HT1080 (cell line): ENCODE data around the gene SSTR1. TPM values are rescaled to one million over a fixed set of nuclear protein-coding genes. Genes with fewer than 3 reads are reported as not detected.

ENCODE experiments used
- DNase-seq: peaks from one replicate; pipeline ENCODE4 v3.0.0-alpha.2; 2015; ENCODE audit warnings: low read depth
- total RNA-seq: library from RNA; depleted of rRNA; stranded (reverse); fragments of >200 nt; shearing (Covaris generic); gene quantifications from 2 replicates; pipeline ENCODE4 v1.2.3, GENCODE V29; 2014; rRNA removed

Gene SSTR1
- total RNA-seq, 1 experiment from 2014 or later, result not detected

DNA sequence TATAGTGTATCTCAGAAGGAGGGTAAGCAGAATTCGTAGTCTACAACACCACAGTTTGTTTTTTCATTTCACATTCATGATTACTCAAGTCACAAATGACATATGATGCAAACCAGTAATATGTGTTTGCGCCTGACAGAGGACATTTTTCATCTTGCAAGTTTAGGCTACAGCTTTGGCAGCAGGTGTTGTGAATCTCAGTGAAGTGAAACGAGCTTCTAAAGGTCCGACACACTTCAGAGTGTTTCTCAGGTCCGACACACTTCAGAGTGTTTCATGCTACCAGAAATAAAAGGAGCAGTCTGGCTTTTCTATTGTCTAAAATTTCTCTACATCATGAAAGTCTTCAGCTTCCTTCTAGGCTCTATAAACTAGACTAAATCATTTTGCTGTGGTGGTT lies 25.5 kb downstream of the SSTR1 start:
- DNase-seq, result no peak

DNA sequence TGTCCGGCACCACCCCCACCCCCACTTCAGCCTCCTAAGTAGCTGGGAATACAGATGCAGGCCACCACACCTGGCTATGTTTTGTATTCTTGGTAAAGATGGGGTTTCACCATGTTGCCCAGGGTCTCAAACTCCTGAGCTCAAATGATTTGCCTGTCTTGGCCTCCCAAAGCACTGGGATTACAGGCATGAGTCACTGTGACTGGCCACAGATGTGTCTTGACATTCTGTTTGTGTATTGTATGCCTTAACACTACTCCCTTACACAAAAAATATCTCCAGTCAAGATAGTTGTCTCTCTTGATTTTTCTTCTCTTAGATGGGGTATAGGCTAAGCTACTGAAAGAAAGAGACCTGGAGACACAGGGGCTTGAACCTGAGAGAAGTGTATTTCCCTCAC lies 30.6 kb downstream of the SSTR1 start:
- peak; percentile 21 for DNase-seq

DNA sequence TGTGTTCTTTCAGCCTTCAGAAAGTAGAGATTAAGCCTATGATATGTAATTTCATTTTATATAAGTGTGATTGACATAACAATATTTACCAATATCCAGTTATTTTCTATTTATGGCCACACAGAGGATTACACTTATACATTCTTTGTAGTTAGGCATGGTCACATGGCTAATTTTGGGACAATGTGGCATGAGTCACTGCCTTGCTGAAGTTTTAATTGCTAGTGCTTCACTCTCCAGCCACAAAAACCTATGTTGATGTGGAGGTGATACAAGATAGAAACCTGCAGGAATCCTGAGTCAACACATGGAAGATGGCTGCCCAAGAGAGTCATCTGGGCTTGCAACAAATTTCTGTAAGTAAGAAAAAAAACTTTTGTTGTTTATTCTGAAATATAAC lies 31.2 kb downstream of the SSTR1 start:
- peak; percentile 1 for DNase-seq

DNA sequence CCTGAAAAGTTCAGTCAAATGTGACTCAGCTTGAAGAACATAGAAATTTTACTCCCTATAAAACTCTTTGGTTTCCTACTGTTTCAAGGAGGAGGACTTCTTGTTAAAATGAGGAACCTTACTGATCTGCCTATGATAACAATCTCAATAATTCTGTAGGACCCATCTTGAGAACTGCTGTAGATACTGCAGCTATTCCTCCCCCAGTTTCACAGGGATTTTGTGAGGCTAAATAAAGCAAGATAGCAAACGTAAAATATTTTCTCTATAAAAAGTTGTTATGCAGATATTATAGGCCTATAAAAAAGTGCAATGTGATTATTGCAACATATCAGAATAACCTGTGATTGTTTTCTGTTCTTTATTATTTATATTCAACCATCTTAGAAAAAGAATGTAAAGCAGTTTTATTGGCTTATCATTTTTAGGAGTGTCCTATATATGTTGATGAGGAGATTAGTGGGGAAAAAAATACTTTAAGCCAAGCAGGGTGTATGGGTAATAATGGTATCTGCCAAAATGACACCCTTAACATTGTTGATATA lies 36.1 kb downstream of the SSTR1 start:
- DNase-seq, result no peak

DNA sequence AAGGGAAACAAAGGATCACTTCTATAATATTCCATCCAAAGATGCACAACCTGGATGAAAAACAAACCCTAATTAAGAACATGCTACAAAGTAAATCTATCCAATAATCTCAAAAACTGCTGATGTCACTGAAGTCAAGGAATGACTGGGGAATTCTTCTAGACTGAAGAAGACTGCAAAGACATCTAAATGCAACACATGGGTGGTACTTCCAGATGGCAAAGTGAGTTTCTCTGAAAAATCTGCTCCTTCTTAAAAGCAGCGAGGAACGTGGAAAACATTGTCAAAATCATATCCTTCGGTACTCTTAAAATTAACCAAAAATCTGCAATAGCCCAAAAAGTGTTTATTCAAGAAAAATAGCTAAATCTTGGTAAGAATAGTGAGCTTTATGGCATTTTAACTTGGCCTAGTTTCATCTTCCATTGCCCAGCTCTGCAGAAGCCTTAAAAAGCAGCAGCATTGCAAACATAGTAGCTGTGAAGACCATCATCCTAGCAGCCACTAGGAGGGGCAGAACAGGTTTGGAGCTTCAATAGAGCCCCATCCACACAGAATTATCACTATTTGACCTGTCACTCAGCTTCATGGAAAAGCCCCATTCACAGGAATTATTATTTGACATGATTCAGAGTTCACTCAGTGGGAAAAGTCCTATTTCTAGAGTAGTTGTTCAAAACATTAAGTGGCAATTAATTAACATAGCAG lies 40.8 kb downstream of the SSTR1 start:
- DNase-seq, result no peak

DNA sequence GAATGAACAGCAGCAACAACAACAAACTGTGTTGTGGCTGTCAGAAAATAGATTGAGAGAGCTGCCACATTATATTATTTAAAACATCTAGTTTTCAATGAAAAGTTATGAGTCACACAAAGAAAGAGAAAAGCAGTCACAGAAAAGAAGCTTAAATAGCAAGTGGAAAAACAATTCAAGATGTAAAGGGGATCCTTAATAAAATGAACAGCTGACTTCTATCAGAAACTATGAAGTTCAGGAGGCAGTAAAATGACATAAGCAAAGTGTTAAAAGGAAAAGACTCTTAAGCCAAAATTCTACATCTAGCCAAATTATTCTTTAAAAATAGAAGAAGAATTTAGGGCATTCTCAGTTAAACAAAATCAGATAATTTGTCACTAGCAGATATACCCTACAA lies 42.6 kb downstream of the SSTR1 start:
- no peak for DNase-seq

DNA sequence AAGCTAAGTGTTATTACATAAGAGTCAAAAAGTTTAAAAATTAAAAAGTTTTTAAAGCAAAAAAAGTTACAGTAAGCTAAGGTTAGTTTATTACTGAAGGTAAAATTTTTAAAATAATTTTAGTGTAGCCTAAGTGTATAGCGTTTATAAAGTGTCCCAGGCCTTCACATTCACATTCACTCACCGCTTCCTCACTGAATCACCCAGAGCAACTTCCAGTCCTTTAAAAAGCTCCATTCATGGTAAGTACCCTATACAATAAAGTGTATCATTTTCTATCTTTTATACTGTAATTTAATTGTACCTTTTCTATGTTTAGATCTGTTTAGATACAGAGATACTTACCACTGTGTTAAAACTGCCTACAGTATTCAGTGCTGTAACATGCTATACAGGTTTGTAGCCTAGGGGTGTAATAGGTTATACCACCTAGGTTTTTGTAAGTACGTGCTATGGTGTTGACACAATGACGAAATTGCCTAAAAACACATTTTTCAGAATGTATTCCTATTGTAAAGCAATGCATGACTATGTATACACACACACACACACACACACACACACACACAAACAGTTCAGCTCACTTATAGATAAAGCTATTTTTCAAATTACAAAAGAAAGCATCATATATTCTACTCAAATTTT lies 44.5 kb downstream of the SSTR1 start:
- DNase-seq, result no peak

DNA sequence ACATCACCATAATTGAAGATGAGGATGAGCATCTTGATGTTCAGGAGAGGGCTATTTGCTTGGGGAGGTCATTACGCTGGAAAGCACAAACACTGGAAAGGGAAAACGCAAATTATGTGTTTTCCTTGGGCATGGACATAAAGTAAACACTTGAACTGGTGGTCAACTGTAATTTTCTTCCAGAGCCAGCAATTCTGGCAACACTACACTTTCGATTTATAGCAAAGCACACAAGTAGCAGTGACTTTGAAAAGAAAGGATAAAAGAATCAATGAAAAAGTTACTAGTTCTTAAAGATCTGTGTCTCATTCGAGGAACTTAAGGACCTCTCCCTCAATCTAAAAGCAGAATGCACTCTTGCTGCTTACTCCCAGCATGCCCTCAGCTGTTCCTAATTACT lies 46.0 kb downstream of the SSTR1 start:
- DNase-seq, result no peak

DNA sequence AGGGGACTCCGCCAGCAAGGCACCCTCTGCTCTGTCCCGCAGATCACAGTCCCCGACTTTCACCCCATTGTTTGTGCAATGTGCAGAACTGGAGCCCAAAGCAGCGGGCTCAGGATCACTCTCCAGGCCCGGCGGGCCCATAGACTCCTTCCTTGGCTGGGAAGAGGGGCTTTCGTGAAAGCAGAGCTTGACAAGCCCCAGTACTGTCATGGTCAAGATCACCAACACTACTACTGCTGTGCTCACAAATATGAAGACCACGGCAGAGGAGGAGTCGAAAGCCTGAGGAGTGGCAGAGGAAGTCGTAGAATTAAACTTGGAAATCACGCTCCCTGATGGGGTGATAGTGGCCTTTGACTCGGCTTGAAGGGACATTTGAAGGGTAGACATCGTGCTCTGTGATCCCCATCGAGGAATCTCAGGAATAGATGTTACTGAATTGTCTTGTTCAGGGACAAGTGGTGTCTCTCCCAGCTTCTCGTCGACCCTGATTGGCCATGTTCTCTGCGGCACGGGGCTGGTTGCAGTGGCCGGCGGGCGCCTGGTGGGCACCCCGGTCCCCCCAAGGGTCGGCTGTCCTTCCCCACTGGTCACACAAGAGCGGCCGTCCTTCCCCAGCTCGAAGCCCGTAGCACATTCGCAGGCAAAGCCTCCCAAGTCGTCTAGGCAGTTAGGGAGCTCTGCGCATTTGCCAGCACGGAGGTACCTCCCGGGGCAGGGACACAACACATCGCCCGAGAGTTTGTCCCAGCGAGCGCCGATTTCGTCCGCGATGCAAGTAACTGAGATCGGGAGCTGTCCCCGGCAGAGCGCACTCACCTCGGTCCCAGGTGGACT lies 47.1 kb downstream of the SSTR1 start:
- no peak for DNase-seq

DNA sequence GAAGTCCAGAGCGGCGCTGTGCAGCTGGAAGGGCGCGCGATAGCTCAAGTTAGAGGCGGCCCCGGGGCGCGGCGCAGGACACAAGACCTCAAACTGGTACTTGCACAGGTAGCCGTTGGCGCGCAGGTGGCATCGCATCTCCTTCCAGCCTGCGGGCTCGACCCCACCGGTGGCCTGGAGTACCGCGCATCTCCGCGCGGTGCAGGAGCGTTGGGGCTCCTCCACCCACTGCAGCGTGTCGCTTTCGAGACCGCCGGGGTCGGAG lies 47.6 kb downstream of the SSTR1 start:
- no peak for DNase-seq

DNA sequence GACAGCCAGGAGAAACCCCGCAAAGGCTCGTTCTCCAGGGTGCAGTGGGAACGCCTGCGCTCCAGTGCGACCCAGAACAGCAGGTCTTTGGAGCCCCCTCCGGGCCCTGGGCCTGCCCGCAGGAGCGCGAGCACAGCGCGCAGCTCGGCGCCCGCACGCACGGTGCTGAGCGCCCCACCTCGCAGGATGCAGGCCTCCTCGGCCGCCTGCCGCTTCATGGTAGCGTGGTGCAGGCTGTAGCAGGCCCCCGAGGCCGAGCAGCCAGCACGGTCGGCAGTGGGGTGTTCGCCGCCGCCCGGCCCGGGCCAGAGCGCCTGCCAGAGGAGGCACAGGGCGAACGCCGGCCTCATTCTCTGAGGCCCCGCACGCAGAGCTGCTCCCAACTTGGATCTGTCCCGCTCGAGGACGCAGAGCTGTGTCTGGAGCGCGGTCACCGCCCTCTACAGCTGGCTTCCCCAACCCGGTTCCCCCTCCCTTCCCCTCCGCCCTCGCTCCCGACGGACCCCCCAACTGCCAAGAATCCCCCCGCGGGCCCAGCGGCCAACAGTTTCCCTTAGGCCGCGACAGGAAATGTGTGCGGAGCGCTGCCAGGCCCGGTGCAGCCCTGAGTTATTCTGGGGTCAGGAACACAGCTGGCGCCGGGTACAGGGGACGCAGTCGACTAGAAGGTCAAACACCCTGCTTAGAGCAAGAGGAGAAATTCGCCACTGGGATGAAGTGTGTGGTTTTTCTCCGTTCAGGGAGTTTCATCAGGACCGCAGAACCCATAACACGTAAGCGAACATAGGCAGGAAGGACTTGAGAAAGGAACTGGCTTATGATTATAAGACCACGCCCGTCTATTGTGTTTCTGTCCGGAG lies 48.2 kb downstream of the SSTR1 start, which contains the start of gene CLEC14A:
Gene CLEC14A (minus strand): TSS at position 421 of the 860 bp plus-strand sequence. CDS start 71 bp downstream, at position 350.
- DNase-seq, result no peak

DNA sequence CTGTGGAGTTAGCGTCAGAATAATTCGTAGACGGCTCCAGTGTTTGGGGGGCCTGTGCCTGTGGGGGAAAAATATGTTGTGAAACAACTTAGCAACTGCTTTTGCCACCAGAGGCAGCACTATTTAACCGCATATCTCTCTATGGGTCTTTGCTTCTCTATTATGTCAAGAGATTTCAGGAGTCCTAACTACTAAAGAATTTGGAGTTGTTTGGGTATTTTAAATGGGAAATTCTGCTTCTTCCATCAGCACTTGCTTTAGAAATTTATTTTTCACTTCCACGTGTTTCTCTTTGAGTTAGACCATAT lies 48.8 kb downstream of the SSTR1 start:
- DNase-seq, result no peak

DNA sequence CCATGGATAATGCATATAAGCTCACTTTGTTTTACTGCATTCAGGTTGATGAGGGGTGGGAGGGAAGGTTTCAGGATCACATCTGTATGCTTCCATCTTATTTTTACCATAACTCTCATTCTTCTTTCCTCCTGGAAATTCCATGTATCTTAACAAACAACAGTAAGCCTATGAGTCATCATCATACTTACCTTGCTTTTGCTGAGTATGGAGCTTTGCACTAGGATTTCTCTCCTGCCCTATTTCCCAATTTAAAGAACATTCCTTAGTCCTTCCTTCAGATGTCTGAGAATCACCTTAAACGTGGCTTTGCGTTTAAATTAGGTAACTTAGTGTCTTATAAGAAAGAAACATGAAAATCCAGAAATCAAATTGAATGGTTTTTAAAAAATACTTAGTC lies 49.8 kb downstream of the SSTR1 start:
- DNase-seq, result peak; percentile 17

DNA sequence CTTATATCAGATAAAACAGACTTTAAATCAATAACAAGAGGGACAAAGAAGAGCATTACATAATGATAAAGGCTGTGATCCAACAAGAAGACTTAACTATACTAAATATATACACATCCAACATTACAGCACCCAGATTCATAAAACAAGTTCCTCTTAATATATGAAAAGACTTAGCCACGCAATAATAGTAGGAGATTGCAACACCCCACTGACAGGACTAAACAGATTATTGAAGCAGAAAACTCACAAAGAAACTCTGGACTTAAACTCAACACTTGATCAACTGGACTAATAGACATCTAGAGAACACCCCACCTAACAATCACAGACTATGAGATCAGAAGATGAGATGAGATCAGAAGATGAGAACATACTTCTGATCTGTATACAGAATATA lies 53.9 kb downstream of the SSTR1 start:
- DNase-seq, result no peak

Other genes with a start within 250 kb of the SSTR1 start
- not detected in 2 replicates for gene CLEC14A, start 48.2 kb downstream of the SSTR1 start, total RNA-seq